Measurements from ENCODE around the gene MAD1L1.

GRCh38 chr7:2043316-2044039 lies 189.3 kb downstream of the MAD1L1 start:
- TF ChIP-seq, protein P1, sequence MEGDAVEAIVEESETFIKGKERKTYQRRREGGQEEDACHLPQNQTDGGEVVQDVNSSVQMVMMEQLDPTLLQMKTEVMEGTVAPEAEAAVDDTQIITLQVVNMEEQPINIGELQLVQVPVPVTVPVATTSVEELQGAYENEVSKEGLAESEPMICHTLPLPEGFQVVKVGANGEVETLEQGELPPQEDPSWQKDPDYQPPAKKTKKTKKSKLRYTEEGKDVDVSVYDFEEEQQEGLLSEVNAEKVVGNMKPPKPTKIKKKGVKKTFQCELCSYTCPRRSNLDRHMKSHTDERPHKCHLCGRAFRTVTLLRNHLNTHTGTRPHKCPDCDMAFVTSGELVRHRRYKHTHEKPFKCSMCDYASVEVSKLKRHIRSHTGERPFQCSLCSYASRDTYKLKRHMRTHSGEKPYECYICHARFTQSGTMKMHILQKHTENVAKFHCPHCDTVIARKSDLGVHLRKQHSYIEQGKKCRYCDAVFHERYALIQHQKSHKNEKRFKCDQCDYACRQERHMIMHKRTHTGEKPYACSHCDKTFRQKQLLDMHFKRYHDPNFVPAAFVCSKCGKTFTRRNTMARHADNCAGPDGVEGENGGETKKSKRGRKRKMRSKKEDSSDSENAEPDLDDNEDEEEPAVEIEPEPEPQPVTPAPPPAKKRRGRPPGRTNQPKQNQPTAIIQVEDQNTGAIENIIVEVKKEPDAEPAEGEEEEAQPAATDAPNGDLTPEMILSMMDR (IDR thresholded peaks at IDR 0.05): no peak
- TF ChIP-seq POLR2A (IDR thresholded peaks at IDR 0.05): no peak
